Ureter (tissue), 1 donor: ENCODE data around the gene NUDT10. TPM values are rescaled to one million over a fixed set of nuclear protein-coding genes. Genes with fewer than 3 reads are reported as not detected.
"Not testable (repeated sequence)": the region's sequence is repeated elsewhere in the genome, so short reads cannot be mapped to it uniquely, and the experiment has no call there.

Experiments used
- DNase-seq: peaks from one replicate; pipeline ENCODE4 v3.0.0-alpha.2; 2020; ENCODE audit warnings: low spot score
- total RNA-seq: library from RNA; stranded (reverse); gene quantifications from one replicate; pipeline ENCODE4 v1.2.4, GENCODE V29; 2023
- donor health status: DM: yes; HTN: yes; CAD: no.

The NUDT10 gene
- total RNA-seq, result 4.6 TPM

- DNase-seq, result peak; percentile 50
These were observed at the start of gene NUDT10 for GRCh38 chrX:51332188-51332942. NUDT10 (plus strand) TSS chrX:51332822; CDS start chrX:51332966, 144 bp downstream.

GRCh38 chrX:51292421-51292820, 40.2 kb upstream of the NUDT10 start:
- DNase-seq, result no peak

- no peak for DNase-seq
These were observed 36.5 kb upstream of the NUDT10 start for GRCh38 chrX:51296138-51296537.

GRCh38 chrX:51316271-51316670, 16.4 kb upstream of the NUDT10 start:
- no peak for DNase-seq

- not testable (repeated sequence) for DNase-seq
These were observed 542 bp downstream of the NUDT10 start for GRCh38 chrX:51332943-51333785.

GRCh38 chrX:51334276-51334675, 1.7 kb downstream of the NUDT10 start:
- DNase-seq, result no peak

- no peak for DNase-seq
These were observed 4.0 kb downstream of the NUDT10 start for GRCh38 chrX:51336584-51336983.

GRCh38 chrX:51361251-51361650, 28.6 kb downstream of the NUDT10 start:
- DNase-seq, result no peak

- no peak for DNase-seq
These were observed 44.0 kb downstream of the NUDT10 start for GRCh38 chrX:51376672-51377071.

Other genes starting within 250 kb of the NUDT10 start
- 1.2 TPM for gene NUDT11, start 163.8 kb downstream of the NUDT10 start, total RNA-seq